ENCODE results near the gene SPRY1. TPM values are rescaled to one million over a fixed set of nuclear protein-coding genes. Genes with fewer than 3 reads are reported as not detected.

Gene SPRY1
- total and polyA plus RNA-seq, 2 donors from 2014 or later = 18.3 to 134 TPM

GRCh38 chr4:123421227-123421936, 24.8 kb downstream of the SPRY1 start:
- no peak for FAIRE-seq
- Histone ChIP-seq H3K4me3 (ENCODE audit: low read length in 3 of 3) (no peak overlapping the region), H3K27me3 (ENCODE audit: control insufficient read depth, insufficient read depth, low read length) (no peaks in the 10 kb centered on the region)

GRCh38 chr4:123421937-123422781, 25.6 kb downstream of the SPRY1 start:
- H3K27ac ChIP-seq (ENCODE audit: low read depth in 2 of 2, low read length in 2 of 2) = no peak overlapping the region
- intact Hi-C loops (cut with DNase I) = no loop called here

More at GRCh38 chr4:123421227-123421936, 24.8 kb downstream of the SPRY1 start:
- Histone ChIP-seq H3K4me1 (ENCODE audit: control insufficient read depth in 2 of 3, insufficient read depth in 2 of 3, low read depth in 1 of 3, low read length in 3 of 3) (peaks cover 0 to 7% (median 2%) of the 10 kb centered on the region in 3 donors), H3K9me3 (ENCODE audit: control insufficient read depth in 2 of 3, insufficient read depth in 1 of 3, low read length in 3 of 3) (no peaks in the 10 kb centered on the region), H3K36me3 (ENCODE audit: control insufficient read depth in 2 of 3, insufficient read depth in 3 of 3, low read length in 3 of 3) (no peaks in the 10 kb centered on the region), H3K9ac (ENCODE audit: low read length in 3 of 3) (no peak overlapping the region), H3K27ac (ENCODE audit: low read depth in 2 of 2, low read length in 2 of 2) (no peak overlapping the region)
- intact Hi-C loops (cut with DNase I) = no loop called here
- peak in 2 of 5 donors; percentile 28 to 38 for DNase-seq
- no peak for TF ChIP-seq CTCF (IDR thresholded peaks at IDR 0.05; ENCODE audit: borderline replicate concordance, extremely low read depth, insufficient read depth)

GRCh38 chr4:123423819-123424218, 27.2 kb downstream of the SPRY1 start:
- H3K4me1 ChIP-seq (ENCODE audit: control insufficient read depth in 2 of 3, insufficient read depth in 2 of 3, low read depth in 1 of 3, low read length in 3 of 3) = peaks cover 0 to under 1% (median under 1%) of the 10 kb centered on the region in 3 donors
- H3K4me3 ChIP-seq (ENCODE audit: low read length in 3 of 3) = no peak overlapping the region
- H3K9me3 ChIP-seq (ENCODE audit: control insufficient read depth in 2 of 3, insufficient read depth in 1 of 3, low read length in 3 of 3) = no peaks in the 10 kb centered on the region
- FAIRE-seq (no peak), DNase-seq (no peak)
- TF ChIP-seq CTCF (IDR thresholded peaks at IDR 0.05; ENCODE audit: borderline replicate concordance, extremely low read depth, insufficient read depth) = no peak
- H3K9ac ChIP-seq (ENCODE audit: low read length in 3 of 3) = no peak overlapping the region
- H3K27ac ChIP-seq (ENCODE audit: low read depth in 2 of 2, low read length in 2 of 2) = no peak overlapping the region
- no peaks in the 10 kb centered on the region for H3K27me3 ChIP-seq (ENCODE audit: control insufficient read depth, insufficient read depth, low read length)
- H3K36me3 ChIP-seq (ENCODE audit: control insufficient read depth in 2 of 3, insufficient read depth in 3 of 3, low read length in 3 of 3) = no peaks in the 10 kb centered on the region
- intact Hi-C loops (cut with DNase I) = no loop called here

More at GRCh38 chr4:123421937-123422781, 25.6 kb downstream of the SPRY1 start:
- DNase-seq (no peak), FAIRE-seq (no peak)
- H3K9me3 ChIP-seq (ENCODE audit: control insufficient read depth in 2 of 3, insufficient read depth in 1 of 3, low read length in 3 of 3) = no peaks in the 10 kb centered on the region
- peaks cover 0 to 7% (median 2%) of the 10 kb centered on the region in 3 donors for H3K4me1 ChIP-seq (ENCODE audit: control insufficient read depth in 2 of 3, insufficient read depth in 2 of 3, low read depth in 1 of 3, low read length in 3 of 3)
- H3K36me3 ChIP-seq (ENCODE audit: control insufficient read depth in 2 of 3, insufficient read depth in 3 of 3, low read length in 3 of 3) = no peaks in the 10 kb centered on the region
- no peak for TF ChIP-seq CTCF (IDR thresholded peaks at IDR 0.05; ENCODE audit: borderline replicate concordance, extremely low read depth, insufficient read depth)
- H3K4me3 ChIP-seq (ENCODE audit: low read length in 3 of 3) = no peak overlapping the region
- H3K9ac ChIP-seq (ENCODE audit: low read length in 3 of 3) = no peak overlapping the region
- no peaks in the 10 kb centered on the region for H3K27me3 ChIP-seq (ENCODE audit: control insufficient read depth, insufficient read depth, low read length)
